HEK293T (cell line): ENCODE data around the gene PCDHGC4.

Source experiments
- ARNT ChIP-seq: fragments of 450-650 bp; IDR thresholded peaks from 2 replicates; pipeline ENCODE4 v1.6.1; 2017; ENCODE audit warnings: mild to moderate bottlenecking
- BHLHE40 ChIP-seq: fragments of 450-650 bp; IDR thresholded peaks from 2 replicates; pipeline ENCODE4 v1.6.1; 2016; ENCODE audit warnings: mild to moderate bottlenecking, moderate library complexity, borderline replicate concordance
- CTBP1 ChIP-seq: fragments of 450-650 bp; IDR thresholded peaks from 2 replicates; pipeline ENCODE4 v1.6.1; 2016; ENCODE audit warnings: borderline replicate concordance
- ELF4 ChIP-seq: fragments of 450-650 bp; IDR thresholded peaks from 2 replicates; pipeline ENCODE4 v1.6.1; 2017; ENCODE audit warnings: antibody characterized with exemption
- FOXA1 ChIP-seq: fragments of 450-650 bp; IDR thresholded peaks from 2 replicates; pipeline ENCODE4 v1.6.1; 2016; ENCODE audit warnings: mild to moderate bottlenecking
- FOXK2 ChIP-seq: fragments of 450-650 bp; IDR thresholded peaks from 2 replicates; pipeline ENCODE4 v1.6.1; 2016; ENCODE audit warnings: mild to moderate bottlenecking
- FOXM1 ChIP-seq: fragments of 450-650 bp; IDR thresholded peaks from 2 replicates; pipeline ENCODE4 v1.6.1; 2017; ENCODE audit warnings: mild to moderate bottlenecking, borderline replicate concordance
- L3MBTL2 ChIP-seq: fragments of 450-650 bp; conservative IDR thresholded peaks from 2 replicates; pipeline ENCODE4 v1.6.1; 2016; ENCODE audit warnings: mild to moderate bottlenecking
- LEF1 ChIP-seq: fragments of 450-650 bp; IDR thresholded peaks from 2 replicates; pipeline ENCODE4 v1.6.1; 2017; ENCODE audit warnings: mild to moderate bottlenecking, borderline replicate concordance
- NFRKB ChIP-seq: fragments of 450-650 bp; IDR thresholded peaks from 2 replicates; pipeline ENCODE4 v1.6.1; 2016; ENCODE audit warnings: mild to moderate bottlenecking, moderate library complexity
- PKNOX1 ChIP-seq: fragments of 450-650 bp; IDR thresholded peaks from 2 replicates; pipeline ENCODE4 v1.6.1; 2016
- SP1 ChIP-seq: fragments of 450-650 bp; IDR thresholded peaks from 2 replicates; pipeline ENCODE4 v1.6.1; 2017
- SUZ12 ChIP-seq: fragments of 450-650 bp; IDR thresholded peaks from 2 replicates; pipeline ENCODE4 v1.6.1; 2016; ENCODE audit warnings: mild to moderate bottlenecking
- TARDBP ChIP-seq: fragments of 450-650 bp; IDR thresholded peaks from 2 replicates; pipeline ENCODE4 v1.6.1; 2016

GRCh38 chr5:141491323-141492167, 6.7 kb downstream of the PCDHGC4 start:
- no peak for TF ChIP-seq SP1
- TF ChIP-seq FOXK2, result no peak
- TF ChIP-seq FOXM1, result no peak
- TF ChIP-seq NFRKB, result no peak
- TF ChIP-seq L3MBTL2, result no peak
- no peak for TF ChIP-seq BHLHE40
- no peak for TF ChIP-seq PKNOX1
- no peak for TF ChIP-seq ARNT
- no peak for TF ChIP-seq TARDBP
- no peak for TF ChIP-seq ELF4
- TF ChIP-seq SUZ12, result no peak
- TF ChIP-seq CTBP1, result no peak
- no peak for TF ChIP-seq LEF1
- TF ChIP-seq FOXA1, result no peak
